Astrocyte (in vitro differentiated cells and primary cell): Measurements from ENCODE around the gene ATP10A. TPM values are rescaled to one million over a fixed set of nuclear protein-coding genes. Genes with fewer than 3 reads are reported as not detected.

Experiments used
- DNase-seq: peaks from one replicate; pipeline ENCODE4 v3.0.0-alpha.2; 2010; ENCODE audit warnings: low read depth
- FAIRE-seq: peaks from 2 replicates; lab custom pipeline; 2011; peaks lifted over from hg19 to GRCh38; lab: Jason Lieb, UNC
- H2AFZ ChIP-seq: 2 replicates; pipeline ENCODE4 v1.6.0; 2012; ENCODE audit warnings: low read depth, low read length, inconsistent platforms
- H3K27ac ChIP-seq: 2 replicates; pipeline ENCODE4 v1.5.1; 2011; ENCODE audit warnings: low read depth, low read length, inconsistent platforms
- H3K27me3 ChIP-seq: 2 replicates; pipeline ENCODE4 v1.6.0; 2011; ENCODE audit warnings: low read length, inconsistent platforms; ENCODE audit not compliant: insufficient read depth
- H3K36me3 ChIP-seq: 2 replicates; pipeline ENCODE4 v1.5.1; 2011; ENCODE audit warnings: low read length, inconsistent platforms; ENCODE audit not compliant: insufficient read depth
- H3K4me1 ChIP-seq: 2 replicates; pipeline ENCODE4 v1.5.1; 2011; ENCODE audit warnings: low read length, inconsistent platforms; ENCODE audit not compliant: insufficient read depth
- H3K4me2 ChIP-seq: 2 replicates; pipeline ENCODE4 v1.6.0; 2012; ENCODE audit warnings: low read length, inconsistent platforms
- H3K4me3 ChIP-seq: 2 replicates; pipeline ENCODE4 v1.5.1; 2011; ENCODE audit warnings: low read depth, mild to moderate bottlenecking, low read length, inconsistent platforms; ENCODE audit not compliant: insufficient read depth
- H3K79me2 ChIP-seq: 2 replicates; pipeline ENCODE4 v1.6.0; 2012; ENCODE audit warnings: mild to moderate bottlenecking, low read length, inconsistent platforms; ENCODE audit not compliant: insufficient read depth
- H3K9ac ChIP-seq: 2 replicates; pipeline ENCODE4 v1.6.0; 2012; ENCODE audit warnings: mild to moderate bottlenecking, low read length, inconsistent platforms
- H3K9me3 ChIP-seq: 2 replicates; pipeline ENCODE4 v1.5.1; 2012; ENCODE audit warnings: low read depth, mild to moderate bottlenecking, low read length, inconsistent platforms; ENCODE audit not compliant: insufficient read depth
- H4K20me1 ChIP-seq: 2 replicates; pipeline ENCODE4 v1.6.0; 2012; ENCODE audit warnings: low read length, inconsistent platforms; ENCODE audit not compliant: insufficient read depth
- H3K27ac Mint-ChIP-seq: one replicate; pipeline ENCODE4 v1.8.0; 2021; ENCODE audit warnings: mild to moderate bottlenecking, mixed read lengths; ENCODE audit not compliant: unreplicated experiment
- H3K27me3 Mint-ChIP-seq: one replicate; pipeline ENCODE4 v1.8.0; 2021; ENCODE audit warnings: low read depth, mixed read lengths; ENCODE audit not compliant: unreplicated experiment
- H3K36me3 Mint-ChIP-seq: one replicate; pipeline ENCODE4 v1.8.0; 2021; ENCODE audit warnings: low read depth, mixed read lengths; ENCODE audit not compliant: unreplicated experiment
- H3K4me1 Mint-ChIP-seq: one replicate; pipeline ENCODE4 v1.8.0; 2021; ENCODE audit warnings: low read depth, mixed read lengths; ENCODE audit not compliant: unreplicated experiment
- H3K4me3 Mint-ChIP-seq: one replicate; pipeline ENCODE4 v1.8.0; 2021; ENCODE audit warnings: mild to moderate bottlenecking, moderate library complexity, mixed read lengths; ENCODE audit not compliant: unreplicated experiment
- H3K9me3 Mint-ChIP-seq: one replicate; pipeline ENCODE4 v1.8.0; 2021; ENCODE audit warnings: mild to moderate bottlenecking, mixed read lengths; ENCODE audit not compliant: unreplicated experiment
- EZH2 ChIP-seq: IDR thresholded peaks from 2 replicates; pipeline ENCODE4 v1.6.1; 2012; ENCODE audit warnings: mild to moderate bottlenecking, low read length, inconsistent platforms; ENCODE audit not compliant: insufficient read depth
- total RNA-seq: library from RNA; stranded (reverse); gene quantifications from 2 replicates; pipeline ENCODE4 v1.2.1, GENCODE V29; 2021
- TF ChIP-seq, protein P1 (sequence below): IDR thresholded peaks from 2 replicates; pipeline ENCODE4 v1.5.1; 2011; ENCODE audit warnings: low read depth, mild to moderate bottlenecking, inconsistent platforms, low read length, moderate library complexity; ENCODE audit not compliant: insufficient read depth

ATP10A gene
- total RNA-seq, 1 donor from 2014 or later: 21.1 TPM

DNA sequence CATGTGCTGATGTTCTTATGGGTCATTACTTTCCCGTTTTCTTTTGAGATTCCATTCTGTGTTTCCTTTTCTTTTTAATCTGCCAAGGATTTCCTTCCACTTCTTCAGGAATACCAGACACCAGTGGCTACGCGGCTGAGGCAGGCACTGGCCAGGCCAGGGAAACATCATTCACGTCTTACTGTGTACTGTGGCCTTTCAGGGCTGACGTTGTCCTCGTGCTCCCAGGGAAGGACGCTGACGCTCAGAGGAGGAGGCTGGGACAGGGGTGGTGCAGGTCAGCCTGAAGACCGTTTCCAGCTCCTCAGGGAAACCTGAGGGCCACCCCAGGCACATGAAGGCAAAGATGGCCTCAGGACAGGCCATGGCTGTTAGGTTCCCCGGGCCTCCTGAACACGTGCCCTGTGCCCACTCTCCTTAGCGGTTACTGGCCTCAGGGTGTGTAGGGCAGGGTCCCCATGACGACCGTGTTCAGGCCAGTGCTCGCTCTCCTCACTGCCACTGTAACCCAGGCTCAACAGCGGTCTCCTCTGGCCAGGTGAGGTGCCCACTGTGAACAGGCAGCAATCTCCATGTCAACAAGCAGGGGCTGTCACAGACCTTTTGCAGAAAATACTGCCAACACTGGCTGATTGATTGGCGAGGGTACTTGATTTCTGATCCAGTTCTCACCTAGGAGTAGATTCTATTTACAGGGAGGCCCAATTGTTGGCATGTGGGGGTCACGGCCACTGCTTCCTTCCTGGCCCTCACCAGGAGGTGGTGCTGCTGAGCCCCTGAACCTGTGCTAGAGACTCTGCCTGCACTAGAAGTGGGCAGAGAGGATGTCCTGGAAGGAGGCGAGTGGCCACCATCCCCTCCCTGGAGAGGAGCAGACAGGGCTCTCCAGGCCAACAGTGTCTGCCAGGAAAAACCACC is 169.5 kb downstream of the ATP10A start:
- TF ChIP-seq, protein P1, sequence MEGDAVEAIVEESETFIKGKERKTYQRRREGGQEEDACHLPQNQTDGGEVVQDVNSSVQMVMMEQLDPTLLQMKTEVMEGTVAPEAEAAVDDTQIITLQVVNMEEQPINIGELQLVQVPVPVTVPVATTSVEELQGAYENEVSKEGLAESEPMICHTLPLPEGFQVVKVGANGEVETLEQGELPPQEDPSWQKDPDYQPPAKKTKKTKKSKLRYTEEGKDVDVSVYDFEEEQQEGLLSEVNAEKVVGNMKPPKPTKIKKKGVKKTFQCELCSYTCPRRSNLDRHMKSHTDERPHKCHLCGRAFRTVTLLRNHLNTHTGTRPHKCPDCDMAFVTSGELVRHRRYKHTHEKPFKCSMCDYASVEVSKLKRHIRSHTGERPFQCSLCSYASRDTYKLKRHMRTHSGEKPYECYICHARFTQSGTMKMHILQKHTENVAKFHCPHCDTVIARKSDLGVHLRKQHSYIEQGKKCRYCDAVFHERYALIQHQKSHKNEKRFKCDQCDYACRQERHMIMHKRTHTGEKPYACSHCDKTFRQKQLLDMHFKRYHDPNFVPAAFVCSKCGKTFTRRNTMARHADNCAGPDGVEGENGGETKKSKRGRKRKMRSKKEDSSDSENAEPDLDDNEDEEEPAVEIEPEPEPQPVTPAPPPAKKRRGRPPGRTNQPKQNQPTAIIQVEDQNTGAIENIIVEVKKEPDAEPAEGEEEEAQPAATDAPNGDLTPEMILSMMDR: peak; percentile 56
- no peak for TF ChIP-seq EZH2
- H4K20me1 ChIP-seq: no peaks in the 10 kb centered on the region
- no peaks in the 10 kb centered on the region for H3K79me2 ChIP-seq
- Mint-ChIP-seq H3K27me3 (peaks cover 4% of the 10 kb centered on the region), H3K4me1 (peaks cover 17% of the 10 kb centered on the region), H3K36me3 (peaks cover 28% of the 10 kb centered on the region), H3K9me3 (no peaks in the 10 kb centered on the region), H3K4me3 (no peak overlapping the region), H3K27ac (no peak overlapping the region)
- no peak for FAIRE-seq
- no peak overlapping the region for H2AFZ ChIP-seq
- no peak overlapping the region for H3K4me3 ChIP-seq
- peaks cover 4% of the 10 kb centered on the region for H3K36me3 ChIP-seq
- H3K4me2 ChIP-seq: no peak overlapping the region
- no peaks in the 10 kb centered on the region for H3K9me3 ChIP-seq
- no peak for DNase-seq
- no peak overlapping the region for H3K27ac ChIP-seq
- H3K4me1 ChIP-seq: peaks cover 14% of the 10 kb centered on the region
- no peak overlapping the region for H3K9ac ChIP-seq
- no peaks in the 10 kb centered on the region for H3K27me3 ChIP-seq

DNA sequence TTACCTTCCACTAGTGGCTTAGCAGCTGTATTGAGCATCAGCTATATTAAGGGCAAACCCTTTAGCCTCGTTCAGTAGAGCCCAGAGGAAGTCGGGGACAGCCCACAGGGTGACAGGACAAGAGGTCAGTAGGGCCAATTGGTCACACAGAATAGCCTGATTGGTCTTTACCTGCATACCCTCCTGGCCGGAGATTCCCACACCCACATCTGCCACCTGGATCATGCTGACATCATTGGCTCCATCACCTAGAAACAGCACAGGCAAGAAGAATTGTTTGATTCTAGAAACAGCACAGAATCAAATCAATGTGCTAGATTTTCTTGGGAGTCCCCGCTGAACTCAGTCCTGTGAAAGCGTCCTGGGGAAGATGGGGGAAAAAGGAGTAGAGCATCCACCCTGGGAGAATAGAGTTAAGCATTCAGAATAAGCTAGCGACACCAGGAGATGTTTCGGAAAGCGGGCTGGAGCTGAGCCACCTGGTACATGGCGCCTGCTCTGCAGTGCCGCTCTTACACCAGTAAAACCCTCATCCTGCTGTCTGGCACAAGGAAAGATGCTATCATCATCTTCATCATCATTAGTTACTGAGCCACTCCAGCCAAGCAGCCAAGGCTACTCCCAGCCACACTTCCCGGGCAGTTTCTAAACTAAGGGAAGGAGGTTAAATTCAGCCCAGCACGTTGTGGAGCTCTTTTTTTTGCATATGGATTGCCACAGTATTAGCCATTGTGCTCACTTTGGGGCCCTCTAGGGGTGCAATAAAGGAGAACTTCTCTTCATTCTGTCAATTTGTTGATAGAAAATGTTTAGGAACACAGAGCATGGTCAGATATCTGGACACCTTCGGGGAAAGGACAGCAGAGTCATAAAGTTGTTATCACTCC is 171.3 kb downstream of the ATP10A start:
- H3K4me2 ChIP-seq: peak overlapping the region; percentile 63
- DNase-seq: no peak
- peaks cover 17% of the 10 kb centered on the region for H3K4me1 Mint-ChIP-seq
- H3K4me3 Mint-ChIP-seq: no peak overlapping the region
- H4K20me1 ChIP-seq: no peaks in the 10 kb centered on the region
- H3K4me3 ChIP-seq: peak overlapping the region; percentile 13
- no peak for FAIRE-seq
- peak overlapping the region; percentile 26 for H3K9ac ChIP-seq
- H3K9me3 Mint-ChIP-seq: no peaks in the 10 kb centered on the region
- peaks cover 4% of the 10 kb centered on the region for H3K27me3 Mint-ChIP-seq
- peaks cover 14% of the 10 kb centered on the region for H3K4me1 ChIP-seq
- no peak overlapping the region for H2AFZ ChIP-seq
- H3K9me3 ChIP-seq: no peaks in the 10 kb centered on the region
- peaks cover 28% of the 10 kb centered on the region for H3K36me3 Mint-ChIP-seq
- no peaks in the 10 kb centered on the region for H3K79me2 ChIP-seq
- peaks cover 4% of the 10 kb centered on the region for H3K36me3 ChIP-seq
- TF ChIP-seq, protein P1: peak; percentile 26
- TF ChIP-seq EZH2: no peak
- H3K27ac ChIP-seq: peak overlapping the region; percentile 57
- peak overlapping the region; percentile 9 for H3K27ac Mint-ChIP-seq
- no peaks in the 10 kb centered on the region for H3K27me3 ChIP-seq
